COLO829 (cell line): Measurements from ENCODE around the gene FAM20B.
"Not testable (repeated sequence)": the region's sequence is repeated elsewhere in the genome, so short reads cannot be mapped to it uniquely, and the experiment has no call there.

Experiments
- DNase-seq: peaks from one replicate; pipeline ENCODE4 v3.0.0; 2012; ENCODE audit warnings: low spot score

Gene FAM20B

DNA sequence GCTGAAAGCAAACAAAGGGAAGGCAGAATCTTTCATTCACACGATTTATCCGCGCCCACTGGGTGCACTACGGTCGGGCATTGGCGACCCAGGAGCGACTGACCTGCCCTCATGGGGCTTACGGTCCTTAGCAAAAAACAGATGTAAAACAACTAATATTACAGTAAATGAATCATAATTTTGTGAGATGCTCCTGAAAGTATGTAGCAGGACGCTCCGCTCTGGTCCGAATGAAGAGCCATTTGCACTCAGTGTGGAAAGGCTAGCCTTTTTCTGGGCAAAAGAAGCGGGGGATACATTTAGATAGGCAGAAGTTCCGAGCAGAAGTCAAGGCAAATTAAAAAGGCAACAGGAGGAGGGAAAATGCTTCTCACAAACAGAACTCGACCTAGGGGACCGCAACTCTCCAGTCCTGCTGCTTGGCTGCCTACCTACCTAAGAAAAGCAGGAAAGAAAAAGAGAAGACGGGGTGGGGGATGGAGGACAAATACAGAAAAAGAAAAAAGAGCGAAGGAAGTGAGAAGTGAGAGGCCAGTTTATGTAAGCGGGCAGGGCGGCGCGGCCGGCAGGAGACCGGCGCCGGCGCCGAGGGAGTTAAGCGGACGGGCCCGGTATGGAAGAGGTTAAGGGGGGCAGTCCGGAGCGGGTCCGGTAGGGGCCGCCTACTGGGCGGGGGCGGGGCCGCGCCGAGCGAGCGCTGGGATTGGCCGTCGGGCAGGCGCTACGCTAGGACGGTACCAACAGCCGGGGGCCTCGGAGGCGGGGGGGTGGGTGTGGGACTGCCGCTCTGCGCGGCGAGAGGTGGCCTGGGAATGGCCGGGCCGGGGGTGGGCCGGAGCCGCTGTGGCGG is at the start of gene FAM20B:
Gene FAM20B (plus strand): TSS at position 770 of the 850 bp plus-strand sequence. CDS start 17,954 bp downstream, outside the sequence.
- peak; percentile 95 for DNase-seq

DNA sequence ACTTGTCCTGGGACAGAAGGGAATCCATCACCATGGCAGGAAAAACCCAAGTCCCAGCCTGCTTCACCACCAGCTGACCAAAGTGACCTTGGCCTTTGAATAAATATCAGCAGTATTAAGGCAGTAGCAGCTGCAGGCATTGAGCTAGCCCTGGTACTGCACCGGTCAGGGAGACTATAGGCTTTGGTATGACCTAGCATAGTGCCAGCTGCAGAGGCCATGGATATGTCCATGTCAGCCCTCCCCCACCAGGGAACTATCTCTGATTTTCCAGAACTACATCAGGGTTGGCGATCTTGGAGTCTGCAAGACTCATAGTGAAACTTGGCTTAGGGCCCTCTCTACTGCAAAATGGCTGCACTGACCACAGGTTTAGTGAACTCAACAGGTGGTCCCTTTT is 49.2 kb upstream of the FAM20B start:
- DNase-seq = no peak

DNA sequence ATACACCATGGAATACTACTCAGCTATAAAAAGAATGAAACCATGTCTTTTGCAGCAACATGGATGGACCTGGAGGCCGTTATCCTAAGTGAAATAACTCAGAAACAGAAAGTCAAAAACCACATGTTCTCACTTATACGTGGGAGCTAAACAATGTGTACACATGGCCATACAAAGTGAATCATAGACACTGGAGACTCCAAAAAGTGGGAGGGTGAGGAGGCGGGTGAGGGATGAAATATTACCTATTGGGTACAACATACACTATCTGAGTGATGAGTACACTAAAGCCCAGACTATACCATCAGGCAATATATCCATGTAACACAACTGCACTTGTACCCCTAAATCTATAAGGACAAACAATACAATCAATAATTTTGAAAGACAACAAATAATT is 39.5 kb upstream of the FAM20B start:
- DNase-seq = no peak

GRCh38 chr1:178988198-178988597 is 37.5 kb upstream of the FAM20B start:
- not testable (repeated sequence) for DNase-seq

GRCh38 chr1:178993559-178993958 is 32.1 kb upstream of the FAM20B start:
- DNase-seq = no peak

DNA sequence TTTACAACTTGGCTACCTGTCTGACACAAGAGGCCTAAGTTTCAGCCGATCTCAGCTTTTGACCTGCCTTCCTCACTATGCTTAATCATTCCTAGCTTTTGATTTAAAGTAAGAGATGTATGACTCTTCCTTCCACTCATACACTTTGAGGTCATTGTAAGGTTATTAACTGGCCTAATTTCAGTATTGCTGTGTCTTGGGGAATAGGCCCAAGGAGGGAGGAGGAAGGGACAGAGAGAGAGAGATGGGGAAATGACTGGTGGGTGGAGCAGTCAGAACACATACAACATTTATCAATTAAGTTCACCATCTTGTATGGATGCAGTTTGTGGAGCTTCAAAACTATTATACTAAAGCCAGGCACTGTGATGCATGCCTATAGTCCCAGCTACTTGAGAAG is 28.3 kb upstream of the FAM20B start:
- DNase-seq = no peak

- DNase-seq = no peak
These were observed 27.4 kb upstream of the FAM20B start for GRCh38 chr1:178998295-178998694.

DNA sequence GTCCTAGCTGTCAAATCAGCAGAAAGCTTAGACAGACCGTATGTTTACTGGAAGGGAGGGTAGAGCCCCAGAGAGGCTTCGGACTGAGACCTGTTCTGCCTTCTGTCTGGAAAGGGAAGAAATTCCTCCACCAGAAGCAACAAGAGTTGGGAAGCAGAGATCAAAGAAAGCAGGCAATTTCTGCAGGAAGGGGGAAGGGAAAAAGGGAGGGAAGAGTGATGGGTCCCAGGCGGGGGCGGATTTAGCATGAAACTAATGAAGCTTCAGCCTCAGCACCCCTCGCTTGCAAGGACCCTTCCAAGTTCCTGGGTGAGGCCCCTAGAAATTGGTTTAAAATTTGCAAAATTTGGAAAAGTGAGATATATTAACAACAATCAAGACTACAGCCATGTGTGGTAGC is 26.6 kb upstream of the FAM20B start:
- DNase-seq = no peak

GRCh38 chr1:179001451-179001850 is 24.2 kb upstream of the FAM20B start:
- no peak for DNase-seq

DNA sequence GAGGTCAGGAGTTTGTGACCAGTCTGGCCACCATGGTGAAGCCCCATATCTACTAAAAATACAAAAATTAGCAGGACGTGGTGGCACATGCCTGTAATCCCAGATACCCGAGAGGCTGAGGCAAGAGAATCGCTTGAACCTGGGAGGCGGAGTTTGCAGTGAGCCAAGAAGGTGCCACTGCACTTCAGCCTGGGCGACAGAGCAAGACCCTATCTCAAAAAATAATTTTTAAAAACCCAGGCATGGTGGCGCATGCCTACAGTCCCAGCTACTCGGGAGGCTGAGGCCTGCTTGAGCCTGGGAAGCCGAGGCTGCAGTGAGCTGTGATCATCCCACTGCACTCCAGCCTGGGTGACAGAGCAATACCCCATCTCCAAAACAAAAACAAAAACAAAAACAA is 23.6 kb upstream of the FAM20B start:
- DNase-seq = not testable (repeated sequence)

GRCh38 chr1:179002552-179003345 is 22.9 kb upstream of the FAM20B start:
- DNase-seq = no peak

- no peak for DNase-seq
These were observed 22.1 kb upstream of the FAM20B start for GRCh38 chr1:179003512-179004066.

DNA sequence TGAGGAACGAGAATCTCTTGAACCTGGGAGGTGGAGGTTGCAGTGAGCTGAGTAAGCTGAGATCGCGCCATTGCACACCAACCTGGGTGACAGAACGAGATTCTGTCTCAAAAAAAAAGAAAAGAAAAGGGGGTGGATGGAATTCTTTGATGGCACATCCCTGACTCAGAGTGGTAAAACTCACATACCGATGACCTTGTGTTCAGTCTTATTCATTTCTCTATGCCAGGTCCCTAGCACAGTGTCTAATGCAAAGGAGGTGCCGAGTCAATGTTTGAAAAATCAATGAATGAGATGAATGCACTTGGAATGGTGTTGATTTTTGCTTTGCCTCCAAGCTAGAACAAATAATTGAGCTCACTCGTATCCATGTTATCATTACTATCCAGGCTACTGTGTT is 18.5 kb upstream of the FAM20B start:
- DNase-seq = no peak

DNA sequence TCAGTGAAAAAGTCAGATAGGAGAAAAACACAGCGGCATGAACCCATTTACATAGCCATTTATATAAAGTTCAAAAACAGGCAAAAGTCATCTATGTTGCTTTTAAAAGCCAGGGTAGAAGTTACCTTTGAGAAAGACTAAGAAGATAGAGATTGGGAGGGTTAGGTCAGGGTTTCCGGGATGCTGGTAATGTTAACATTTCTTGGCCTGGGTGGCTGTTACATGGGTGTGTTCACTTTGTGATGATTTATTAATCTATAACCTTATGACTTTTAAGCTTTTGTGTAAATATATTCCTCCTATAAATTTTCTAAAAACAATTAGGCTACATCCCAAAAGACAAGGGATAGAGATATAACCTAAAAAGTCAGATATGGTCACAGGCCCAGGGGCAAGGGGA is 15.0 kb upstream of the FAM20B start:
- no peak for DNase-seq

- DNase-seq = no peak
These were observed 13.7 kb upstream of the FAM20B start for GRCh38 chr1:179012038-179012437.

DNA sequence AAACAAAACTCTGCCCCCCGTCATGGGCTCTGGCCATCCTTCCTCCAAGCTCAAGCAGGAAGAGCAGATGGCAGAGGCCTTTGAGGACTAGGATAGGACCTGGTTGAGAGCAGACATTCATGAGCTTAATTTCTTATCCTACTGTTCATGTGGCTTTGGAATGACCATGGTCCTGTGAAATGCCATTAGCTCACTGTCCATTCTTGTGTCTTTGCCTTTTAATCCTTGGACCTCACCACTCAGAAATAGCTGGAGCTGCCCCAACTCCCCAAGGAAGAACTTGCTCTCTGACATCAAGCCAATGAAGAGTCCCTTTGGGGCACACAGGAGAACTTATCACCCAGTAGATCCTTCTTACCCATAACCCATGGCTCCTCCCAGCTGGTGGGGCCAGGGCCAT is 11.6 kb upstream of the FAM20B start:
- DNase-seq = no peak

- DNase-seq = no peak
These were observed 10.3 kb upstream of the FAM20B start for GRCh38 chr1:179015396-179015795.

DNA sequence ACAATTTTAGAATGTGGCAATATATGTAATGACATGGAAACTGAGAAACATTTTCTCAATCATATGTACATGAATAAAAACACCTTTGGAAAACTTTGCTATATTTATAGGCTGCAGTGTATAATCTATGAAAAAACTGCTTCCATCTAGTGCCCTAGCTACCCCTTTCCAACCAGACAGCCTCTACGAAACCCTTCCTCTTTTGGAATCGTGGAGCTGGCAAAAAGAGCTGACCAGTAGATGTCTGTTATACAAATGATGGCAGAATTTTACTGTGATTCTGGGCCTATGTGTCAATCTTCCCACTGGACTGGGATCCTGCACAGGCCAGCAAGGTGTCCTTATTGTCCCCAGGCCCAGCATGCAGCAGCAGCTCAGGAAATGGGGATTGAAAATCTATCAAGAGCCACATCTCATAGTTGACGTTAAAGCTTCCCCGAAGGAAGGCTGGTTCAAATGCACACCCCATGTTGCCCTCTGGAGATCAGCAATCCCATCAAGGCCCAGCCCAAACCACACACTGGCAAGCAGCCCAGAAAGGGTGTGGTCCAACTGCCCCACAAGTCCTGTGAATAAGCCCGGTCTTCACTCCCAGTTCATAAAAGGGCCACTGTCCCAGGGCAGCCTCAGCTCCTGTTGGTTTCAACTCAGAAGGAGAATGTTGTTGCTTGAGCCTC is 8.8 kb upstream of the FAM20B start:
- peak; percentile 98 for DNase-seq

- DNase-seq = peak; percentile 84
These were observed 8.0 kb upstream of the FAM20B start for GRCh38 chr1:179017383-179018326.

DNA sequence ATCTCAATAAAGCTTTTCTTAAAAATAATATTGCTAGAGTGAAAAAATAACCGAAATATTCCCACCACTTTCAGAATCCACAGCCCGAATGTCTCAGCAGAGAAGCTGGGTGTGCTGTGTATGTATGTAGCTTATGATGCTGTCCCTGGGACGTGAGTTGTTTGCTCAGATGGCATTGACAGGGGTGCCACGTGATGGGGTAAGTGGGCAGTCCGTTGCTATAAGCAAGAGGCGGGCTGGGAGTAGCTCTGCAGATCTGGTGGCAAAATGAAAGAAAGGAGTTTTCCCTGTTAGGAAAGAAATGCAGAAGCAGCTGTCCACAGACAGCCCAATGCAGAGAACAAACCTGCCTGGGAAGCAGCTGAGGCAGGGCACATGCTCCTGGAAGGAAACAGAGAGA is 3.8 kb upstream of the FAM20B start:
- peak; percentile 70 for DNase-seq

DNA sequence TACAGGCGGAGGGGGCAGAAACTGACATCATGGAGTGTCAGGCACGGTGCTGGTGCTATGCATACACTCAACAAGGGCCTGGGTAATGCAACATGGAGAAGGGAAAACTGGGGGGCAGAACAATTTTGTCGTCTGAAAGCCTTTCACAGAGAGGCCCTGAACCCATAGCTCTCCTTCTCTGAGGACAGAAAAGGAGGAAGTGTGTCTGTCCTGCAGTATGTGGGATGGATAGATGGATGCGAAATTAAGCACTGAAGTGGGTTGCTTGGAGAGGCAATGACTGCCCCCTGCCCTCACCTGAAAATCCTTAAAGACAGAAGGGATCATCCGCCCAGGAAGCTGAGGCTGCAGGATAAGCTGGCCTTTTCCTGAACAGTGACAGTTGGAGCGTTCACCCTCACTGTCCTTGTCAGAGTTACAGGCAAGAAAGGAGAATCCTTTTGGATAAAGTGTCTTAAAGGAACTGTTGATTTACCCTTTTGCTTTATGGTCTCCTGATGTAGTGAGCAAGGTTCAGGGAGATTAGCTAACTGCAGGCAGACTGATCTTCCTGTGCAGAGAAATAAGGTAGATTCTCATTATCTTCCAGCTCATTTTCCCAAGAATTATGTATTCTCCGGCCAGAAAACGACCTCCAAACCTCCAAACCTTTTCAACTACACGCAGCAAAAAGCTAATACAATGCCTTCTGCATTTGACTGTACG is 1.6 kb upstream of the FAM20B start:
- DNase-seq = no peak
